HepG2 (cell line): Measurements from ENCODE around the gene ANKS1A. TPM values are rescaled to one million over a fixed set of nuclear protein-coding genes. Genes with fewer than 3 reads are reported as not detected.

ENCODE experiments used
- AGO1 ChIP-seq: fragments of 200-400 bp; formaldehyde crosslinking; IDR thresholded peaks from 2 replicates; pipeline ENCODE4 v1.6.1; 2017; ENCODE audit warnings: mild to moderate bottlenecking, low read depth, low read length, moderate library complexity; ENCODE audit not compliant: poor library complexity, severe bottlenecking
- ARNTL ChIP-seq: sonication (generic); formaldehyde crosslinking; IDR thresholded peaks from 2 replicates; pipeline ENCODE4 v1.4.0; 2020; ENCODE audit warnings: mild to moderate bottlenecking, missing genetic modification reagents
- ASH2L ChIP-seq: fragments of 300-600, 200-600 bp; sonication (generic); IDR thresholded peaks from 2 replicates; pipeline ENCODE4 v1.7.0; 2017; ENCODE audit warnings: low read depth, mild to moderate bottlenecking, moderate library complexity, mixed read lengths, low read length; ENCODE audit not compliant: insufficient read length
- GZF1 ChIP-seq: sonication (generic); formaldehyde crosslinking; IDR thresholded peaks from 2 replicates; pipeline ENCODE4 v1.5.1; 2020; ENCODE audit warnings: mild to moderate bottlenecking, missing genetic modification reagents
- HIVEP1 ChIP-seq: sonication (generic); formaldehyde crosslinking; IDR thresholded peaks from 2 replicates; pipeline ENCODE4 v1.4.0; 2020; ENCODE audit warnings: mild to moderate bottlenecking, missing genetic modification reagents
- KLF15 ChIP-seq: sonication (generic); formaldehyde crosslinking; IDR thresholded peaks from 2 replicates; pipeline ENCODE4 v1.8.1; 2023; ENCODE audit warnings: borderline replicate concordance, mild to moderate bottlenecking, inconsistent platforms, missing genetic modification reagents, mixed read lengths
- MBNL3 ChIP-seq: fragments of 250-450 bp; sonication (Bioruptor Pico); conservative IDR thresholded peaks from 2 replicates; pipeline ENCODE4 v1.8.0; 2022; ENCODE audit warnings: mild to moderate bottlenecking, inconsistent platforms
- MEF2D ChIP-seq: sonication (generic); formaldehyde crosslinking; IDR thresholded peaks from 2 replicates; pipeline ENCODE4 v1.5.1; 2020; ENCODE audit warnings: mild to moderate bottlenecking, missing genetic modification reagents
- NFIB ChIP-seq: sonication (generic); formaldehyde crosslinking; IDR thresholded peaks from 2 replicates; pipeline ENCODE4 v1.9.0; 2021; ENCODE audit warnings: missing genetic modification reagents, mild to moderate bottlenecking, borderline replicate concordance
- NFIC ChIP-seq: IDR thresholded peaks from 2 replicates; pipeline ENCODE4 v1.6.1; 2012; ENCODE audit warnings: mild to moderate bottlenecking, low read length, inconsistent platforms
- NR2F6 ChIP-seq, 2 experiments: IDR thresholded peaks; 2 replicates each; pipeline ENCODE4 v1.6.1; 2016; ENCODE audit warnings: antibody characterized with exemption in 1 of 2, mild to moderate bottlenecking in 1 of 2
- TARDBP ChIP-seq: sonication (generic); formaldehyde crosslinking; IDR thresholded peaks from 2 replicates; pipeline ENCODE4 v1.8.0; 2022; ENCODE audit warnings: mild to moderate bottlenecking, missing genetic modification reagents
- TCF7 ChIP-seq: sonication (generic); IDR thresholded peaks from 2 replicates; pipeline ENCODE4 v1.6.1; 2016; ENCODE audit warnings: antibody characterized with exemption, low read depth
- TCF7L2 ChIP-seq: IDR thresholded peaks from 2 replicates; pipeline ENCODE4 v1.6.1; 2011; ENCODE audit warnings: mild to moderate bottlenecking, low read depth, low read length, moderate library complexity
- ZNF317 ChIP-seq: sonication (generic); formaldehyde crosslinking; IDR thresholded peaks from 2 replicates; pipeline ENCODE4 v1.5.0; 2020; ENCODE audit warnings: mild to moderate bottlenecking, missing genetic modification reagents
- ZNF552 ChIP-seq: sonication (generic); formaldehyde crosslinking; IDR thresholded peaks from 2 replicates; pipeline ENCODE4 v1.9.0; 2022; ENCODE audit warnings: missing genetic modification reagents, mild to moderate bottlenecking, borderline replicate concordance
- ZNF598 ChIP-seq: sonication (generic); formaldehyde crosslinking; IDR thresholded peaks from 2 replicates; pipeline ENCODE4 v1.5.1; 2020; ENCODE audit warnings: mild to moderate bottlenecking, missing genetic modification reagents, borderline replicate concordance
- ZNF879 ChIP-seq: sonication (generic); formaldehyde crosslinking; IDR thresholded peaks from 2 replicates; pipeline ENCODE4 v1.8.1; 2023; ENCODE audit warnings: missing genetic modification reagents
- polyA plus RNA-seq, 8 experiments: library from polyadenylated mRNA; depleted of rRNA in 3 of 8; stranded (reverse) in 7 of 8; unstranded in 1 of 8; fragments of >200 nt; fragmentation: Illumina TruSeq in 4 of 8; extraction: Trizol in 4 of 8; gene quantifications; 2 replicates each; pipeline versions ENCODE4 v1.2.1 to v1.2.3, GENCODE V29; 2011 to 2016; ENCODE audit warnings: low read depth in 4 of 8, missing spikeins in 1 of 8, mixed read lengths in 1 of 8; ENCODE audit not compliant: insufficient read depth in 1 of 8
- total RNA-seq, 5 experiments: library from RNA; depleted of rRNA; stranded (reverse); fragments of >200 nt; fragmentation: Illumina TruSeq; extraction: Trizol; gene quantifications; 2 replicates each; pipeline ENCODE4 v1.2.3, GENCODE V29; 2016; ENCODE audit warnings: low read depth in 1 of 5
- TF ChIP-seq, protein P1 (sequence below): sonication (generic); formaldehyde crosslinking; conservative IDR thresholded peaks from 2 replicates; pipeline ENCODE4 v1.4.0; 2020; ENCODE audit warnings: missing genetic modification reagents
- TF ChIP-seq, protein P2 (sequence below): sonication (generic); formaldehyde crosslinking; IDR thresholded peaks from 2 replicates; pipeline ENCODE4 v1.8.0; 2022; ENCODE audit warnings: mild to moderate bottlenecking, missing genetic modification reagents
- TF ChIP-seq, protein P3 (sequence below): IDR thresholded peaks from 2 replicates; pipeline ENCODE4 v1.6.1; 2016; ENCODE audit warnings: mild to moderate bottlenecking
- TF ChIP-seq, protein P4 (sequence below): sonication (generic); formaldehyde crosslinking; IDR thresholded peaks from 2 replicates; pipeline ENCODE4 v1.4.0; 2020; ENCODE audit warnings: missing genetic modification reagents
- TF ChIP-seq, protein P5 (sequence below): sonication (generic); formaldehyde crosslinking; IDR thresholded peaks from 2 replicates; pipeline ENCODE4 v1.8.1; 2023; ENCODE audit warnings: missing genetic modification reagents, inconsistent platforms, borderline replicate concordance

ANKS1A gene
- total and polyA plus RNA-seq, 2 of the 13 experiments (the other 11 are each of a cell fraction or from before 2014, with no cell fraction given): 7.2 to 15.1 TPM

DNA sequence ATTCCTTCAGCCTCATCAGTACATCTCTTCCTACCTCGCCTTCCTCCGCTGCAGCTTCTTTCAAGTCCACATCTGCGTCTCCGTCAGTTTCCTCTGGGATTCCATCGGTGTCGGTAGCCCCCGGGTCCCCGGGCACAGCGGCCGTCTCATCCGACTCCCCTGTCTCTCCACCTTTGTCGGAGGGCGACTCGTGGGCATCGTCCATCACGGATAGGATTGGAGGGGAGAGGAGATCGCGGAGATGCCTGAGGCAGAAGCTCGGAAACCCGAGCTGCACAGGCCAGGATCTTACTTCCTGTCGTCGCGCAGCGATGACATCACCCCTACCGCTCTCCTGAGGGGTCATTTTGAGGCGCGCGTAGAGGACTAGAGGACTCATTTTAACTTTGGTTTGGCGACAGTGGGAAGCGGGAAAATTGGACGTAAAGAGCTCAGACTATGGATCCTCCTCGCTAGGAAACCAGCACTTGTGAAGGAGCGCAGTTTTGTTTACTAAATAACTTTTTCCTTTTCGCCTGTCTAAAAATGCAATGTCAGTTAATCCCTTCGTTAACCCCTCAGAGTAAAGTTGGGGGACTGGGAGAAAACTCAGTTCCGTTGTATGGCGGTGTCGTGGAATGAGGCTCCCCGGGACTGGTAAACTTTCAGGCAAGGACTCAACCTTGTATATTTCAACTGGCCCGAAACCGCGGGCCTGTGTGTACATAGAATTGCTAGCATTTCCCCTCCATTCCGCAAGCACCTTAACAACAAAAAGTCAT, 1.1 kb upstream of the ANKS1A start, which contains the start of gene TAF11 (continued):
- TF ChIP-seq AGO1 (no peak), HIVEP1 (CRISPR knock-in tag) (peak; percentile 78), ARNTL (CRISPR knock-in tag) (peak; percentile 42; the same call in 1 of the 2 replicates), NFIB (no peak), MBNL3 (CRISPR knock-in tag) (no peak), ASH2L (peak; percentile 97), ZNF552 (CRISPR knock-in tag) (0 out of 2 replicates have a peak, but pooled peaks have one; percentile 43), TCF7L2 (no peak), KLF15 (CRISPR knock-in tag) (no peak), TARDBP (CRISPR knock-in tag) (peak; percentile 91), GZF1 (CRISPR knock-in tag) (peak; percentile 97), ZNF317 (CRISPR knock-in tag) (peak; percentile 95), ZNF598 (peak; percentile 94), NFIC (peak; percentile 61; the same call in 1 of the 2 replicates), ZNF879 (CRISPR knock-in tag) (no peak), TCF7 (no peak), MEF2D (CRISPR knock-in tag) (peak; percentile 80; the same call in 1 of the 2 replicates), NR2F6 (IDR thresholded peaks at IDR 0.05) (peak; percentile 37; the same call in 1 of the 2 replicates), NR2F6 (CRISPR knock-in tag; IDR thresholded peaks at IDR 0.05) (peak; percentile 54)
- TF ChIP-seq, protein P1, sequence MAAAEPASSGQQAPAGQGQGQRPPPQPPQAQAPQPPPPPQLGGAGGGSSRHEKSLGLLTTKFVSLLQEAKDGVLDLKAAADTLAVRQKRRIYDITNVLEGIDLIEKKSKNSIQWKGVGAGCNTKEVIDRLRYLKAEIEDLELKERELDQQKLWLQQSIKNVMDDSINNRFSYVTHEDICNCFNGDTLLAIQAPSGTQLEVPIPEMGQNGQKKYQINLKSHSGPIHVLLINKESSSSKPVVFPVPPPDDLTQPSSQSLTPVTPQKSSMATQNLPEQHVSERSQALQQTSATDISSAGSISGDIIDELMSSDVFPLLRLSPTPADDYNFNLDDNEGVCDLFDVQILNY (CRISPR knock-in tag): peak; percentile 95
- TF ChIP-seq, protein P2, sequence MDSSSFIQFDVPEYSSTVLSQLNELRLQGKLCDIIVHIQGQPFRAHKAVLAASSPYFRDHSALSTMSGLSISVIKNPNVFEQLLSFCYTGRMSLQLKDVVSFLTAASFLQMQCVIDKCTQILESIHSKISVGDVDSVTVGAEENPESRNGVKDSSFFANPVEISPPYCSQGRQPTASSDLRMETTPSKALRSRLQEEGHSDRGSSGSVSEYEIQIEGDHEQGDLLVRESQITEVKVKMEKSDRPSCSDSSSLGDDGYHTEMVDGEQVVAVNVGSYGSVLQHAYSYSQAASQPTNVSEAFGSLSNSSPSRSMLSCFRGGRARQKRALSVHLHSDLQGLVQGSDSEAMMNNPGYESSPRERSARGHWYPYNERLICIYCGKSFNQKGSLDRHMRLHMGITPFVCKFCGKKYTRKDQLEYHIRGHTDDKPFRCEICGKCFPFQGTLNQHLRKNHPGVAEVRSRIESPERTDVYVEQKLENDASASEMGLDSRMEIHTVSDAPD: 0 out of 2 replicates have a peak, but pooled peaks have one; percentile 18
- TF ChIP-seq, protein P3, sequence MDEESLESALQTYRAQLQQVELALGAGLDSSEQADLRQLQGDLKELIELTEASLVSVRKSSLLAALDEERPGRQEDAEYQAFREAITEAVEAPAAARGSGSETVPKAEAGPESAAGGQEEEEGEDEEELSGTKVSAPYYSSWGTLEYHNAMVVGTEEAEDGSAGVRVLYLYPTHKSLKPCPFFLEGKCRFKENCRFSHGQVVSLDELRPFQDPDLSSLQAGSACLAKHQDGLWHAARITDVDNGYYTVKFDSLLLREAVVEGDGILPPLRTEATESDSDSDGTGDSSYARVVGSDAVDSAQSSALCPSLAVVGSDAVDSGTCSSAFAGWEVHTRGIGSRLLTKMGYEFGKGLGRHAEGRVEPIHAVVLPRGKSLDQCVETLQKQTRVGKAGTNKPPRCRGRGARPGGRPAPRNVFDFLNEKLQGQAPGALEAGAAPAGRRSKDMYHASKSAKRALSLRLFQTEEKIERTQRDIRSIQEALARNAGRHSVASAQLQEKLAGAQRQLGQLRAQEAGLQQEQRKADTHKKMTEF (CRISPR knock-in tag): peak; percentile 93
- TF ChIP-seq, protein P4, sequence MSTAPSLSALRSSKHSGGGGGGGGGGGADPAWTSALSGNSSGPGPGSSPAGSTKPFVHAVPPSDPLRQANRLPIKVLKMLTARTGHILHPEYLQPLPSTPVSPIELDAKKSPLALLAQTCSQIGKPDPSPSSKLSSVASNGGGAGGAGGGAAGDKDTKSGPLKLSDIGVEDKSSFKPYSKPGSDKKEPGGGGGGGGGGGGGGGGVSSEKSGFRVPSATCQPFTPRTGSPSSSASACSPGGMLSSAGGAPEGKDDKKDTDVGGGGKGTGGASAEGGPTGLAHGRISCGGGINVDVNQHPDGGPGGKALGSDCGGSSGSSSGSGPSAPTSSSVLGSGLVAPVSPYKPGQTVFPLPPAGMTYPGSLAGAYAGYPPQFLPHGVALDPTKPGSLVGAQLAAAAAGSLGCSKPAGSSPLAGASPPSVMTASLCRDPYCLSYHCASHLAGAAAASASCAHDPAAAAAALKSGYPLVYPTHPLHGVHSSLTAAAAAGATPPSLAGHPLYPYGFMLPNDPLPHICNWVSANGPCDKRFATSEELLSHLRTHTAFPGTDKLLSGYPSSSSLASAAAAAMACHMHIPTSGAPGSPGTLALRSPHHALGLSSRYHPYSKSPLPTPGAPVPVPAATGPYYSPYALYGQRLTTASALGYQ (CRISPR knock-in tag): no peak
- TF ChIP-seq, protein P5, sequence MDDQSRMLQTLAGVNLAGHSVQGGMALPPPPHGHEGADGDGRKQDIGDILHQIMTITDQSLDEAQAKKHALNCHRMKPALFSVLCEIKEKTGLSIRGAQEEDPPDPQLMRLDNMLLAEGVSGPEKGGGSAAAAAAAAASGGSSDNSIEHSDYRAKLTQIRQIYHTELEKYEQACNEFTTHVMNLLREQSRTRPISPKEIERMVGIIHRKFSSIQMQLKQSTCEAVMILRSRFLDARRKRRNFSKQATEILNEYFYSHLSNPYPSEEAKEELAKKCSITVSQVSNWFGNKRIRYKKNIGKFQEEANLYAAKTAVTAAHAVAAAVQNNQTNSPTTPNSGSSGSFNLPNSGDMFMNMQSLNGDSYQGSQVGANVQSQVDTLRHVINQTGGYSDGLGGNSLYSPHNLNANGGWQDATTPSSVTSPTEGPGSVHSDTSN (CRISPR knock-in tag): 0 out of 2 replicates have a peak, but pooled peaks have one; percentile 15
